H1 (cell line): ENCODE measurements around the gene KIAA0319L. TPM values are rescaled to one million over a fixed set of nuclear protein-coding genes. Genes with fewer than 3 reads are reported as not detected.

Source experiments
- CTCF ChIA-PET: fragments of 300-600 bp; sonication (Branson Sonifier 250); formaldehyde crosslinking; loops from one replicate; lab custom pipeline; 2021; ENCODE audit not compliant: partially characterized antibody; lab: Charles Lee
- POLR2A ChIA-PET: fragments of 300-600 bp; sonication (Branson Sonifier 250); formaldehyde crosslinking; loops from one replicate; lab custom pipeline; 2021; ENCODE audit warnings: inconsistent platforms; ENCODE audit not compliant: partially characterized antibody; lab: Charles Lee
- DNase-seq, 2 experiments: peaks; one replicate each; pipeline versions ENCODE4 v3.0.0 to v3.0.0-alpha.2; 2010 to 2022; ENCODE audit warnings: low spot score in 2 of 2, low read depth in 1 of 2, mixed read lengths in 1 of 2
- FAIRE-seq: peaks from 2 replicates; lab custom pipeline; 2011; peaks lifted over from hg19 to GRCh38; lab: Jason Lieb, UNC
- H2AFZ ChIP-seq: 2 replicates; pipeline ENCODE4 v1.8.1; 2012; ENCODE audit warnings: low read length, inconsistent platforms
- H2AK5ac ChIP-seq: 2 replicates; pipeline ENCODE4 v1.6.1; 2013; ENCODE audit warnings: low read depth, low read length
- H2BK120ac ChIP-seq: replicated peaks from 2 replicates; pipeline ENCODE3; 2013; ENCODE audit warnings: low read depth, low read length, inconsistent platforms
- H2BK12ac ChIP-seq: 2 replicates; pipeline ENCODE4 v1.6.1; 2013; ENCODE audit warnings: low read depth, low read length
- H2BK15ac ChIP-seq: 2 replicates; pipeline ENCODE4 v1.6.1; 2013; ENCODE audit warnings: low read length
- H2BK20ac ChIP-seq: 2 replicates; pipeline ENCODE4 v1.6.1; 2013; ENCODE audit warnings: low read length
- H2BK5ac ChIP-seq: 2 replicates; pipeline ENCODE4 v1.6.1; 2013; ENCODE audit warnings: low read depth, low read length
- H3K14ac ChIP-seq: 2 replicates; pipeline ENCODE4 v1.6.1; 2013; ENCODE audit warnings: inconsistent platforms; ENCODE audit not compliant: insufficient read length
- H3K18ac ChIP-seq: 2 replicates; pipeline ENCODE4 v1.6.1; 2013; ENCODE audit warnings: low read length; ENCODE audit errors: extremely low read depth
- H3K23ac ChIP-seq: 2 replicates; pipeline ENCODE4 v1.6.1; 2013; ENCODE audit warnings: inconsistent platforms; ENCODE audit not compliant: insufficient read length
- H3K23me2 ChIP-seq: 2 replicates; pipeline ENCODE4 v1.6.1; 2013; ENCODE audit warnings: low read depth, low read length
- H3K27ac ChIP-seq: 2 replicates; pipeline ENCODE4 v1.6.1; 2011; ENCODE audit warnings: low read depth, low read length, inconsistent platforms
- H3K27me3 ChIP-seq, 4 experiments: replicated peaks in 1 of 4; 1 replicate in 1 of 4; 2 replicates in 3 of 4; pipeline versions ENCODE4 v1.6.1 to v1.8.1; 2011 to 2013; ENCODE audit warnings: low read length in 3 of 4, mild to moderate bottlenecking in 3 of 4, inconsistent platforms in 2 of 4, mixed read lengths in 2 of 4, moderate library complexity in 1 of 4; ENCODE audit not compliant: control insufficient read depth in 3 of 4, insufficient read depth in 3 of 4; ENCODE audit errors: extremely low read depth in 1 of 4
- H3K36me3 ChIP-seq, 4 experiments: 2 replicates each; pipeline versions ENCODE4 v1.6.1 to v1.8.1; 2011 to 2013; ENCODE audit warnings: mild to moderate bottlenecking in 4 of 4, low read length in 3 of 4, moderate library complexity in 2 of 4, control low read depth in 1 of 4, inconsistent platforms in 1 of 4; ENCODE audit not compliant: insufficient read depth in 4 of 4, control insufficient read depth in 2 of 4
- H3K4ac ChIP-seq: replicated peaks from 2 replicates; pipeline ENCODE3; 2013; ENCODE audit warnings: low read length, low read depth, mixed read lengths, inconsistent platforms; ENCODE audit not compliant: insufficient read length
- H3K4me1 ChIP-seq, 4 experiments: replicated peaks in 1 of 4; 1 replicate in 1 of 4; 2 replicates in 3 of 4; pipeline versions ENCODE4 v1.6.1 to v1.8.1; 2011 to 2013; ENCODE audit warnings: low read length in 3 of 4, inconsistent platforms in 2 of 4, mixed read lengths in 1 of 4; ENCODE audit not compliant: insufficient read depth in 4 of 4, control insufficient read depth in 3 of 4
- H3K4me2 ChIP-seq, 2 experiments: 2 replicates each; pipeline versions ENCODE4 v1.6.1 to v1.8.1; 2011 to 2013; ENCODE audit warnings: low read depth in 2 of 2, low read length in 2 of 2, control low read depth in 1 of 2, inconsistent platforms in 1 of 2, mild to moderate bottlenecking in 1 of 2; ENCODE audit not compliant: insufficient read depth in 1 of 2
- H3K4me3 ChIP-seq, 4 experiments: fragments of 200-600, 300-600 bp in 1 of 4; sonication (generic), shearing (Covaris generic), sonication (Bioruptor Twin) in 1 of 4; 2 replicates each; pipeline versions ENCODE4 v1.5.1 to v1.8.1; 2011 to 2016; ENCODE audit warnings: low read length in 4 of 4, low read depth in 3 of 4, control low read depth in 2 of 4, inconsistent platforms in 2 of 4, mild to moderate bottlenecking in 2 of 4, mixed read lengths in 1 of 4, moderate library complexity in 1 of 4; ENCODE audit not compliant: insufficient read depth in 2 of 4; ENCODE audit errors: extremely low read depth in 1 of 4
- H3K56ac ChIP-seq: replicated peaks from 2 replicates; pipeline ENCODE3; 2013; ENCODE audit warnings: low read depth, mild to moderate bottlenecking, mixed read lengths, low read length, inconsistent platforms; ENCODE audit not compliant: insufficient read length
- H3K79me1 ChIP-seq: 2 replicates; pipeline ENCODE4 v1.6.1; 2013; ENCODE audit warnings: low read depth, low read length, control low read depth
- H3K79me2 ChIP-seq, 2 experiments: 2 replicates each; pipeline versions ENCODE4 v1.6.1 to v1.8.1; 2012 to 2013; ENCODE audit warnings: low read length in 2 of 2, mild to moderate bottlenecking in 2 of 2, inconsistent platforms in 1 of 2; ENCODE audit not compliant: insufficient read depth in 2 of 2, control insufficient read depth in 1 of 2
- H3K9ac ChIP-seq, 4 experiments: replicated peaks in 1 of 4; 1 replicate in 1 of 4; 2 replicates in 3 of 4; pipeline versions ENCODE4 v1.6.1 to v1.8.1; 2011 to 2013; ENCODE audit warnings: low read depth in 3 of 4, low read length in 3 of 4, control low read depth in 2 of 4, mild to moderate bottlenecking in 2 of 4, moderate library complexity in 2 of 4, inconsistent platforms in 1 of 4; ENCODE audit errors: extremely low read depth in 1 of 4
- H3K9me3 ChIP-seq, 2 experiments: 2 replicates each; pipeline versions ENCODE4 v1.6.1 to v1.8.1; 2012 to 2013; ENCODE audit warnings: mild to moderate bottlenecking in 2 of 2, moderate library complexity in 2 of 2, control low read depth in 1 of 2, inconsistent platforms in 1 of 2, low read depth in 1 of 2, low read length in 1 of 2, mixed read lengths in 1 of 2; ENCODE audit not compliant: insufficient read depth in 2 of 2
- H4K20me1 ChIP-seq, 2 experiments: replicated peaks in 1 of 2; 2 replicates each; pipeline versions ENCODE3 to v1.8.1; 2011 to 2013; ENCODE audit warnings: inconsistent platforms in 2 of 2, low read length in 2 of 2, mild to moderate bottlenecking in 1 of 2; ENCODE audit not compliant: insufficient read depth in 2 of 2, control insufficient read depth in 1 of 2
- H4K5ac ChIP-seq: 2 replicates; pipeline ENCODE4 v1.6.1; 2013; ENCODE audit warnings: low read length, low read depth, mixed read lengths, inconsistent platforms; ENCODE audit not compliant: insufficient read length
- H4K8ac ChIP-seq: 2 replicates; pipeline ENCODE4 v1.8.0; 2013; ENCODE audit warnings: mild to moderate bottlenecking, moderate library complexity, low read length, inconsistent platforms; ENCODE audit not compliant: insufficient read depth; ENCODE audit errors: extremely low read depth
- H4K91ac ChIP-seq: replicated peaks from 2 replicates; pipeline ENCODE3; 2013; ENCODE audit warnings: low read length, mixed read lengths, inconsistent platforms; ENCODE audit not compliant: insufficient read length
- BACH1 ChIP-seq: IDR thresholded peaks from 2 replicates; pipeline ENCODE4 v1.6.1; 2012; ENCODE audit warnings: low read length, improper control_type of control experiment
- BRCA1 ChIP-seq: IDR thresholded peaks from 2 replicates; pipeline ENCODE4 v1.6.1; 2012; ENCODE audit warnings: low read depth, low read length, improper control_type of control experiment
- CBX8 ChIP-seq: fragments of 300-800, 300-1000 bp; sonication (generic); IDR thresholded peaks from 2 replicates; pipeline ENCODE4 v1.7.1; 2016; ENCODE audit warnings: low read depth, low read length, borderline replicate concordance
- EGR1 ChIP-seq: IDR thresholded peaks from 2 replicates; pipeline ENCODE4 v1.6.1; 2011; ENCODE audit warnings: low read depth, low read length, borderline replicate concordance
- EP300 ChIP-seq, 2 experiments: IDR thresholded peaks; 1 replicate in 1 of 2; 2 replicates in 1 of 2; pipeline ENCODE4 v1.6.1; 2011 to 2012; ENCODE audit warnings: low read depth in 2 of 2, low read length in 2 of 2, mild to moderate bottlenecking in 2 of 2, borderline replicate concordance in 1 of 2, inconsistent platforms in 1 of 2, moderate library complexity in 1 of 2
- JUN ChIP-seq: IDR thresholded peaks from 2 replicates; pipeline ENCODE4 v1.6.1; 2011; ENCODE audit warnings: low read depth, mild to moderate bottlenecking, improper control_type of control experiment, low read length
- NRF1 ChIP-seq: IDR thresholded peaks from 2 replicates; pipeline ENCODE4 v1.6.1; 2011; ENCODE audit warnings: mild to moderate bottlenecking, low read depth, low read length, improper control_type of control experiment
- POLR2AphosphoS5 ChIP-seq: IDR thresholded peaks from 2 replicates; pipeline ENCODE4 v1.6.1; 2011; ENCODE audit warnings: low read depth, low read length
- SP1 ChIP-seq: IDR thresholded peaks from 2 replicates; pipeline ENCODE4 v1.6.1; 2011; ENCODE audit warnings: low read depth, low read length
- TCF12 ChIP-seq: IDR thresholded peaks from 2 replicates; pipeline ENCODE4 v1.6.1; 2011; ENCODE audit warnings: low read depth, mild to moderate bottlenecking, low read length
- TEAD4 ChIP-seq: IDR thresholded peaks from 2 replicates; pipeline ENCODE4 v1.6.1; 2012; ENCODE audit warnings: low read depth, low read length, inconsistent platforms, mixed read lengths
- WGBS, 2 experiments: shearing (Covaris generic) in 1 of 2; methylation state at CpG; one replicate each; pipeline versions ENCODE4 v1.1.6 to v1.1.7; 2013 to 2015; ENCODE audit warnings: low lambda C conversion rate in 2 of 2, mixed read lengths in 2 of 2, inconsistent platforms in 1 of 2, low coverage in 1 of 2, missing lambda C conversion rate in 1 of 2; ENCODE audit not compliant: insufficient replicate concordance in 2 of 2, insufficient coverage in 1 of 2, insufficient read length in 1 of 2; ENCODE audit errors: extremely low coverage in 1 of 2, missing lambda C conversion rate in 1 of 2; 5-methylcytosine and 5-hydroxymethylcytosine counted together
- polyA plus RNA-seq, 7 experiments: library from polyadenylated mRNA; depleted of rRNA in 3 of 7; stranded (reverse) in 5 of 7; unstranded in 2 of 7; fragments of >200 nt in 5 of 7; fragments of 200-250 nt in 2 of 7; gene quantifications; 1 replicate in 5 of 7; 2 replicates in 1 of 7; 4 replicates in 1 of 7; pipeline versions ENCODE4 v1.2.1 to v1.2.3, GENCODE V29; 2011 to 2013; ENCODE audit warnings: missing spikeins in 2 of 7, mixed read lengths in 2 of 7
- total RNA-seq: library from RNA; stranded (reverse); fragmentation: NEBNext Ultra II Directional; extraction: Animal tissue kit (Norgen Biotek cat#: 25700); gene quantifications from 2 replicates; pipeline ENCODE4 v1.2.1, GENCODE V29; 2021
- TF ChIP-seq, protein P1 (sequence below): IDR thresholded peaks from 2 replicates; pipeline ENCODE4 v1.6.1; 2011; ENCODE audit warnings: low read depth, mild to moderate bottlenecking, low read length; ENCODE audit not compliant: insufficient read depth

KIAA0319L gene
- total and polyA plus RNA-seq, 2 of the 8 experiments (the other 6 are each of a cell fraction or from before 2014, with no cell fraction given), result 40.1 to 55.7 TPM

DNA sequence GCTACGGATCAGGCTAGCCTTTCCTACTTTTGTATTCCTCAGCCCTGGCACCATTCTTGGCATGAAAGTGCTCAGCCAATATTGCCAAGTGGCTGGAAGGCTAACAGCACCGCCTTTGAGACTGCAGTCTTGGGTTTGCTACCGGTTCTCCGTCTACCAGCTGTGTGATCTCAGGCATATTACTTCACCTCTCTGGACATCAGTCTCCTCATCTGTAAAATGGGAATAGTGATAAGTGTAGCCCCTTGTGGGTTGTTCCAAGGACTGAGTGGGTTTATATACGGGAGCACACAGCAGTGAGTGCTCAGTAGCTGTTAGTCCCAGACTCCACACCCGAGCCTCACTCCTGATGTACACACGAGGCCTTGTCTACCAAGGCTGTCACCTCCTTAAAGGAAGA is 29.6 kb upstream of the KIAA0319L start:
- no peaks in the 10 kb centered on the region; the same call in 1 of the 2 replicates for H3K23me2 ChIP-seq
- CTCF ChIA-PET, result interaction anchor here (0.6 to 4.4 kb wide), 4 partner anchors 16 to 129 kb away, joined by 3 to 20 read pairs (median 4); no protein-coding TSS in a partner anchor
- H4K20me1 ChIP-seq, result peaks cover 0 to 16% of the 10 kb centered on the region in 2 experiments
- no peak overlapping the region for H2BK15ac ChIP-seq
- no peaks in the 10 kb centered on the region for H3K79me2 ChIP-seq
- no peak overlapping the region for H3K18ac ChIP-seq
- DNase-seq (no peak), FAIRE-seq (no peak)
- POLR2A ChIA-PET, result interaction anchor here (2.7 kb wide), 1 partner anchor 13 kb away, joined by 10 read pairs; no protein-coding TSS in a partner anchor
- H3K4me2 ChIP-seq, result no peak overlapping the region
- H4K5ac ChIP-seq, result no peak overlapping the region
- no peak overlapping the region for H4K91ac ChIP-seq
- H3K56ac ChIP-seq, result no peak overlapping the region
- 0 out of 2 replicates have a peak, but pooled peaks cover 2% of the 10 kb centered on the region for H3K79me1 ChIP-seq
- H2BK12ac ChIP-seq, result no peak overlapping the region
- H3K4ac ChIP-seq, result no peak overlapping the region
- no peak overlapping the region for H2AFZ ChIP-seq
- no peak overlapping the region for H2BK5ac ChIP-seq
- H3K9me3 ChIP-seq, result no peaks in the 10 kb centered on the region
- H2BK120ac ChIP-seq, result no peak overlapping the region
- peaks cover 0 to 2% (median 0%) of the 10 kb centered on the region in 4 experiments; a peak in 1 of 7 replicates for H3K27me3 ChIP-seq
- no peak overlapping the region; the same call in 1 of the 2 replicates for H4K8ac ChIP-seq
- no peak overlapping the region for H2AK5ac ChIP-seq
- no peak overlapping the region for H3K27ac ChIP-seq
- no peak overlapping the region for H3K14ac ChIP-seq
- TF ChIP-seq BACH1, result no peak
- TF ChIP-seq EP300 (IDR thresholded peaks at IDR 0.05; ENCODE audit: borderline replicate concordance in 1 of 2, low read depth in 2 of 2, low read length in 2 of 2), result no peak
- TF ChIP-seq EGR1, result no peak
- no peak for TF ChIP-seq TEAD4
- no peak for TF ChIP-seq SP1
- no peak for TF ChIP-seq BRCA1
- TF ChIP-seq TCF12, result no peak
- TF ChIP-seq, protein P1, sequence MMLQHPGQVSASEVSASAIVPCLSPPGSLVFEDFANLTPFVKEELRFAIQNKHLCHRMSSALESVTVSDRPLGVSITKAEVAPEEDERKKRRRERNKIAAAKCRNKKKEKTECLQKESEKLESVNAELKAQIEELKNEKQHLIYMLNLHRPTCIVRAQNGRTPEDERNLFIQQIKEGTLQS, result no peak
- TF ChIP-seq JUN, result no peak
- no peak for TF ChIP-seq CBX8
- no peak for TF ChIP-seq NRF1
- TF ChIP-seq POLR2AphosphoS5, result no peak
- H3K36me3 ChIP-seq, result no peaks in the 10 kb centered on the region
- no peak overlapping the region for H3K4me3 ChIP-seq
- 89% methylated on average over 7 of the region's 7 CpGs; no CpG with 5 or more reads in 1 of the 2 experiments for WGBS, 2 experiments
- no peak overlapping the region for H3K9ac ChIP-seq
- H3K23ac ChIP-seq, result no peak overlapping the region
- H2BK20ac ChIP-seq, result no peak overlapping the region
- peaks cover 0 to 8% (median 3%) of the 10 kb centered on the region in 4 experiments; a peak in 3 of 7 replicates for H3K4me1 ChIP-seq
